ENCODE data around the gene EYA4. TPM values are rescaled to one million over a fixed set of nuclear protein-coding genes. Genes with fewer than 3 reads are reported as not detected.

EYA4 gene
- total and polyA plus RNA-seq, 3 donors from 2014 or later: 8.1 to 11.3 (median 10.7) TPM

DNA sequence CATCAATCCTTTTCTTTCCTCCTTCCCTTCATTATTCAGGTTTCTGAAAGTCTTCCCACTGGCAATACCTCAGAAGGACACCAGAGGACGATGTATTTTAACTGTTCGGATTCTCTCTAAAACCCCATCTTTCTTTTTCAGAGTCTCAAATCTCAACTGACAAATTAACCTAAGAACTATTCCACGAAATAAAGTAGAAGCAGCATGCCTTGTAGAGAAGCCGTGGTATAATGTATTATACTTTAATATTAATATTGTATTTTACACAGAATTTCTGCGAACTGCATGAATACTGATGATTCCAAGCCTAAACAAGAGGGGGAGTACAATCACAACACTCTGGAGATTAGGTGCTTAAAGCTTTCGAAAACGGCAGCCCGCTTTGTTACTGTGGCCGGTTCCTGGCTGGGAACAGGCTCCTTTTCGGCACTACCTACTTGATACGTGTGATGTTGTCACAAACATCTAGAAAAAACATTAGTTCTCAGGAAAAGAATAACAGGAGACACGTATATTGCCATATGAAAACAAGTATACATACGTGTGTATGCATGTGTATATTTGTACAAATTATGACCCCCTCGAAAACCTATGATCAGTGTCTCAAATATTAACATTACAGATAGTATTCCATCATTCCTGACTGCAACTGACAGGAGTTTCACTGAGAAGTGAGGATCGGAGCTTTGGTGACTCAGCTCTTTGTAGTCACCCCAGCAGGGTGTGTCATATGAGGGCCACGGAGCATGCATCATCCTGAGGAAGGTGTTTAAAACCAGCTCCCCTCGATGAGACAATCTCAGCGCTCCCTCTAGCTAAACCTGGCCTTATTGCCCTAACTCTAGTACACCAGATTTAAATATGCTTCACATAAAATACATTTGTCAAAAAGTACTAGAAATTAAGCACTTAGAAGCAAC is 328.1 kb downstream of the EYA4 start:
- peak; percentile 42 for DNase-seq
- Histone ChIP-seq H3K4me1 (no peaks in the 10 kb centered on the region), H3K9me3 (no peaks in the 10 kb centered on the region), H3K36me3 (ENCODE audit: low read depth, missing control alignments) (no peaks in the 10 kb centered on the region), H3K27ac (peak overlapping the region in 1 of 2 donors; percentile 42), H3K4me3 (peak overlapping the region; percentile 6 to 46), H3K27me3 (no peaks in the 10 kb centered on the region)
- 3 to 5% methylated on average over 18 of the region's 18 CpGs for WGBS, 2 donors
- intact Hi-C loops (cut with DNase I; ENCODE audit: low total_unique reads): loop anchor here (5.0 kb wide), 1 partner anchor 348 kb away; no protein-coding TSS in a partner anchor
- no peak for TF ChIP-seq POLR2A (IDR thresholded peaks at IDR 0.05)
- TF ChIP-seq CTCF (IDR thresholded peaks at IDR 0.05): peak; percentile 91 to 97 (median 94)

DNA sequence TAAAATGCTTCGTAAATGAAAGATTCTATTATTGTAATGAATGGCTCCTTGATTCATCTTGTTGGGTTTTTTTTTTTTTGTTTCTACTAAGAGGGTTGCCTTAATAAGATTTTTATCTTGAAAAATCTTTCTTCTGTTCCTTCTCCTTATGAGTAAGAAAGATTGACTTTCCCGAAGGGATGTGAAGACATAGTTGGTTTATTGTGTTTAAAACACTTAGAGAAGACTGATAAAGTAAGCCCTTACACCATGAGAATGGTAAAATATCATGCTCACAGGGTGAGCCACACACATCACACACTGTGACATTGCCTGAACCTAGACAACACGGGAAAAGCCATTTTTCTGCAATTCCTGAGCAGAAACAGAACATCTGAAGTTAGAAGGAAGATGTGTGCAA is 330.5 kb downstream of the EYA4 start:
- Histone ChIP-seq H3K27ac (no peak overlapping the region), H3K9me3 (no peaks in the 10 kb centered on the region), H3K36me3 (ENCODE audit: low read depth, missing control alignments) (no peaks in the 10 kb centered on the region), H3K4me1 (no peaks in the 10 kb centered on the region), H3K4me3 (no peak overlapping the region), H3K27me3 (no peaks in the 10 kb centered on the region)
- WGBS, 2 donors: 83 to 94% methylated on average over 3 of the region's 3 CpGs
- TF ChIP-seq POLR2A (IDR thresholded peaks at IDR 0.05) (no peak), CTCF (IDR thresholded peaks at IDR 0.05) (no peak)
- intact Hi-C loops (cut with DNase I; ENCODE audit: low total_unique reads): no loop called here
- no peak for DNase-seq

DNA sequence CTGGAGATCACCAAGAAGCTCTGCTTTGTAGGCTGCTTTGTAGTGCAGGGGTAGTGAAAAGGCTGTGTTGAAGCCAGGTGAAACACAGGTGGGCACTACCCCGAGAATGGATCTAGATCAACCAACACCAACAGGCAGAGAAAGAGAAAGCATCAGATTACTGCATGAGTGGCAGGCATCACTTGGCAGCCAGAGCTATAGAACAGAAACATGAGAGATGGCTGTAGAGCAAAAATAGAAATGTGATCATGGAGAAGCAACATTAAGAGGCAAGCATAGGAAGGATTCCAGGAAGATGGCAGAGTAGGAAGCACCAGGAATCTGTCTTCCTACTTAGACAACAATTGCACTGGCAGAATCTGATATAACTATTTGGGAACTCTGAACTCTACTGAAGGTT is 336.7 kb downstream of the EYA4 start:
- H3K27me3 ChIP-seq: no peaks in the 10 kb centered on the region
- DNase-seq: no peak
- H3K4me3 ChIP-seq: no peak overlapping the region
- TF ChIP-seq CTCF (IDR thresholded peaks at IDR 0.05) (no peak), POLR2A (IDR thresholded peaks at IDR 0.05) (no peak)
- no peaks in the 10 kb centered on the region for H3K9me3 ChIP-seq
- WGBS, 2 donors: 43% methylated on average over 1 of the region's 1 CpG
- H3K27ac ChIP-seq: no peak overlapping the region
- intact Hi-C loops (cut with DNase I; ENCODE audit: low total_unique reads): no loop called here
- no peaks in the 10 kb centered on the region for H3K4me1 ChIP-seq
- no peaks in the 10 kb centered on the region for H3K36me3 ChIP-seq (ENCODE audit: low read depth, missing control alignments)
